Panc1 (cell line): ENCODE measurements around the gene PROM1. TPM values are rescaled to one million over a fixed set of nuclear protein-coding genes. Genes with fewer than 3 reads are reported as not detected.

ENCODE experiments used
- ATAC-seq: fragments of 200-7000 bp; cut with Tn5 transposase; 2 replicates; pipeline ENCODE4 v1.9.1; 2020; ENCODE audit warnings: mild to moderate bottlenecking, moderate library complexity
- BruUV-seq: library from RNA; stranded (reverse); fragments of 400-500 nt; replicated peaks from 2 replicates; lab custom pipeline; 2021; lab: Mats Ljungman, UMichigan
- CTCF ChIA-PET: fragments of 300-600 bp; sonication (Branson Sonifier 250); formaldehyde crosslinking; loops from one replicate; lab custom pipeline; 2022; ENCODE audit warnings: antibody characterized with exemption; lab: Charles Lee
- POLR2A ChIA-PET: fragments of 300-600 bp; sonication (Branson Sonifier 250); formaldehyde crosslinking; loops from one replicate; lab custom pipeline; 2022; ENCODE audit warnings: antibody characterized with exemption; lab: Charles Lee
- DNase-seq: peaks from one replicate; pipeline ENCODE4 v3.0.0-alpha.2; 2010; ENCODE audit warnings: low read depth, low spot score
- H3K27ac ChIP-seq: 2 replicates; pipeline ENCODE4 v1.5.1; 2011; ENCODE audit warnings: mild to moderate bottlenecking, low read length, inconsistent platforms
- H3K27me3 ChIP-seq: fragments of 200-500 bp; sonication (Bioruptor generic); 2 replicates; pipeline ENCODE4 v1.6.0; 2014; ENCODE audit warnings: low read length, inconsistent platforms; ENCODE audit not compliant: control insufficient read depth, insufficient read depth
- H3K36me3 ChIP-seq: fragments of 200-500 bp; sonication (Bioruptor generic); 2 replicates; pipeline ENCODE4 v1.5.1; 2014; ENCODE audit warnings: inconsistent platforms, mild to moderate bottlenecking, low read length, moderate library complexity; ENCODE audit not compliant: control insufficient read depth, insufficient read depth
- H3K4me1 ChIP-seq: 2 replicates; pipeline ENCODE4 v1.5.1; 2011; ENCODE audit warnings: inconsistent platforms, mild to moderate bottlenecking, low read length, moderate library complexity; ENCODE audit not compliant: control insufficient read depth, insufficient read depth
- H3K4me3 ChIP-seq, 2 experiments: 2 replicates each; pipeline ENCODE4 v1.5.1; 2011 to 2012; ENCODE audit warnings: low read depth in 2 of 2, low read length in 2 of 2, mild to moderate bottlenecking in 2 of 2, inconsistent platforms in 1 of 2, moderate library complexity in 1 of 2
- H3K9me3 ChIP-seq: fragments of 200-500 bp; sonication (Bioruptor generic); 2 replicates; pipeline ENCODE4 v1.5.1; 2014; ENCODE audit warnings: low read depth, mild to moderate bottlenecking, inconsistent platforms, low read length, moderate library complexity; ENCODE audit not compliant: control insufficient read depth, insufficient read depth
- POLR2AphosphoS5 ChIP-seq: IDR thresholded peaks from 2 replicates; pipeline ENCODE4 v1.6.1; 2012; ENCODE audit warnings: mild to moderate bottlenecking, low read depth, low read length, moderate library complexity
- REST ChIP-seq, 2 experiments: IDR thresholded peaks; 2 replicates each; pipeline ENCODE4 v1.6.1; 2011 to 2012; ENCODE audit warnings: low read depth in 2 of 2, control low read depth in 1 of 2, low read length in 1 of 2, mild to moderate bottlenecking in 1 of 2, moderate library complexity in 1 of 2; ENCODE audit not compliant: insufficient read depth in 1 of 2
- SIN3A ChIP-seq: IDR thresholded peaks from 2 replicates; pipeline ENCODE4 v1.6.1; 2012; ENCODE audit warnings: low read depth, mild to moderate bottlenecking, low read length, moderate library complexity, borderline replicate concordance; ENCODE audit not compliant: insufficient read depth
- TCF7L2 ChIP-seq: IDR thresholded peaks from 2 replicates; pipeline ENCODE4 v1.6.1; 2011; ENCODE audit warnings: mild to moderate bottlenecking, low read depth, low read length, inconsistent platforms
- in situ Hi-C: cut with HindIII; loops from 2 replicates; pipeline ENCODE4 v1.10.0; 2016; ENCODE audit warnings: low sequenced_read_pairs, low pct_unique_long_range_greater_than_20kb
- intact Hi-C: fragments of 100-400 bp; cut with micrococcal nuclease; formaldehyde crosslinking; loops from one replicate; pipeline ENCODE4 v1.10.0; 2022; ENCODE audit not compliant: unreplicated experiment
- total RNA-seq: library from RNA; stranded (reverse); gene quantifications from one replicate; pipeline ENCODE4 v1.2.1, GENCODE V29; 2021; ENCODE audit not compliant: unreplicated experiment
- TF ChIP-seq, protein P1 (sequence below): fragments of 450-650 bp; IDR thresholded peaks from 2 replicates; pipeline ENCODE4 v1.5.1; 2017; ENCODE audit warnings: mild to moderate bottlenecking

PROM1 gene
- total RNA-seq, 1 experiment from 2014 or later: 0.18 TPM

DNA sequence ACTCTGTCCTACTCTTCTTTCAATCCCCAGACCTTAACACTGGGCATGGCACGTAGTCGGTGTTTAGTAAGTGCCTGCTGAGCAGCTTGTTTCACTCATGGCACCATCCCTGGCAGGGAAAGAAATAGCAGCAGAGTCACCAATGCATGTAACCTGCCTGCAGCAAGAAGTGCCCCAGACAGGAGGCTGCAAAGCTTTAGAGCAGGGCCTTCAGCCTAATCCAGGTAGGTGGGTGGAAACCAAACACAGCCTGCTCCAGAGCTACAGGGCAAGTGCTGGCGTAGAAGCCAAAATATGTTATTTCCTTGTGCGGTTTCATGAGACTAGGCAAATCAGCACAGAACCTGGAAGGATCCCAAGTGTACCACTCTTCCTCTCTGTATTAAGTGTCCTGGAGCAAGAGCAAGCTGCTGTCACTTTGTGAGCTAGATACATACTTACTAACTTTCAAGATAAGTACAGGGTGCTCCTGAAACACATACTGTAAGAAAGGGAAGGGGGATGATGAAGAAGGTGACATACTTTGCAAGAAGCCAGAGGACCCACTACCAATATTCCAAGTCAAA, 5.5 kb downstream of the PROM1 start:
- CTCF ChIA-PET: no interaction called here
- POLR2A ChIA-PET: interaction anchor here (0.6 kb wide), 1 partner anchor 203 kb away, joined by 3 read pairs; no protein-coding TSS in a partner anchor
- H3K36me3 ChIP-seq: no peaks in the 10 kb centered on the region
- intact Hi-C loops: no loop called here
- H3K27me3 ChIP-seq: peaks cover 12% of the 10 kb centered on the region
- no peaks in the 10 kb centered on the region for H3K4me1 ChIP-seq
- ATAC-seq (no peak), DNase-seq (no peak)
- in situ Hi-C loops: no loop called here
- H3K4me3 ChIP-seq: no peak overlapping the region
- no peaks in the 10 kb centered on the region for H3K9me3 ChIP-seq
- no peak overlapping the region for H3K27ac ChIP-seq
- no TSS peak for BruUV-seq
- TF ChIP-seq SIN3A (no peak), TCF7L2 (no peak), REST (IDR thresholded peaks at IDR 0.05; ENCODE audit: insufficient read depth in 1 of 2, low read depth in 2 of 2, low read length in 1 of 2) (no peak), POLR2AphosphoS5 (no peak)
- TF ChIP-seq, protein P1, sequence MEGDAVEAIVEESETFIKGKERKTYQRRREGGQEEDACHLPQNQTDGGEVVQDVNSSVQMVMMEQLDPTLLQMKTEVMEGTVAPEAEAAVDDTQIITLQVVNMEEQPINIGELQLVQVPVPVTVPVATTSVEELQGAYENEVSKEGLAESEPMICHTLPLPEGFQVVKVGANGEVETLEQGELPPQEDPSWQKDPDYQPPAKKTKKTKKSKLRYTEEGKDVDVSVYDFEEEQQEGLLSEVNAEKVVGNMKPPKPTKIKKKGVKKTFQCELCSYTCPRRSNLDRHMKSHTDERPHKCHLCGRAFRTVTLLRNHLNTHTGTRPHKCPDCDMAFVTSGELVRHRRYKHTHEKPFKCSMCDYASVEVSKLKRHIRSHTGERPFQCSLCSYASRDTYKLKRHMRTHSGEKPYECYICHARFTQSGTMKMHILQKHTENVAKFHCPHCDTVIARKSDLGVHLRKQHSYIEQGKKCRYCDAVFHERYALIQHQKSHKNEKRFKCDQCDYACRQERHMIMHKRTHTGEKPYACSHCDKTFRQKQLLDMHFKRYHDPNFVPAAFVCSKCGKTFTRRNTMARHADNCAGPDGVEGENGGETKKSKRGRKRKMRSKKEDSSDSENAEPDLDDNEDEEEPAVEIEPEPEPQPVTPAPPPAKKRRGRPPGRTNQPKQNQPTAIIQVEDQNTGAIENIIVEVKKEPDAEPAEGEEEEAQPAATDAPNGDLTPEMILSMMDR: no peak

GRCh38 chr4:16077786-16078185, 6.0 kb downstream of the PROM1 start:
- no peak overlapping the region for H3K27ac ChIP-seq
- DNase-seq (no peak), ATAC-seq (no peak)
- ChIA-PET POLR2A (no interaction called here), CTCF (no interaction called here)
- no peaks in the 10 kb centered on the region for H3K4me1 ChIP-seq
- BruUV-seq: no TSS peak
- H3K9me3 ChIP-seq: no peaks in the 10 kb centered on the region
- no peak overlapping the region for H3K4me3 ChIP-seq
- no peak for TF ChIP-seq REST (IDR thresholded peaks at IDR 0.05; ENCODE audit: insufficient read depth in 1 of 2, low read depth in 2 of 2, low read length in 1 of 2)
- TF ChIP-seq, protein P1: no peak
- no peak for TF ChIP-seq SIN3A
- no peak for TF ChIP-seq POLR2AphosphoS5
- no peak for TF ChIP-seq TCF7L2
- H3K36me3 ChIP-seq: no peaks in the 10 kb centered on the region
- H3K27me3 ChIP-seq: peaks cover 12% of the 10 kb centered on the region
- intact Hi-C loops (no loop called here), in situ Hi-C loops (no loop called here)
